GM18907 (cell line): ENCODE results near the gene GRK6.

Experiments used
- ATAC-seq: cut with Tn5 transposase; IDR thresholded peaks from one replicate; pipeline ENCODE4 v1.9.1; 2021; ENCODE audit warnings: mild to moderate bottlenecking, moderate library complexity; ENCODE audit not compliant: unreplicated experiment

Gene GRK6

GRCh38 chr5:177450667-177451424 is 24.4 kb downstream of the GRK6 start:
- ATAC-seq: no peak

GRCh38 chr5:177452688-177453638 is 26.5 kb downstream of the GRK6 start:
- ATAC-seq: no peak

GRCh38 chr5:177453852-177454396 is 27.4 kb downstream of the GRK6 start:
- ATAC-seq: peak; percentile 7

- ATAC-seq: peak; percentile 47
Measured at GRCh38 chr5:177454397-177455035, 28.0 kb downstream of the GRK6 start.

- ATAC-seq: peak; percentile 60
Measured at GRCh38 chr5:177455036-177455660, 28.7 kb downstream of the GRK6 start.

GRCh38 chr5:177455661-177456590 is 29.4 kb downstream of the GRK6 start:
- ATAC-seq: peak; percentile 15

- no peak for ATAC-seq
Measured at GRCh38 chr5:177456591-177456964, 30.1 kb downstream of the GRK6 start.

GRCh38 chr5:177456976-177457851 is 30.7 kb downstream of the GRK6 start:
- ATAC-seq: peak; percentile 41

- no peak for ATAC-seq
Measured at GRCh38 chr5:177457852-177458681, 31.6 kb downstream of the GRK6 start.

- ATAC-seq: no peak
Measured at GRCh38 chr5:177458912-177459350, 32.5 kb downstream of the GRK6 start.

GRCh38 chr5:177459357-177459756 is 32.9 kb downstream of the GRK6 start:
- ATAC-seq: no peak

GRCh38 chr5:177459819-177460628 is 33.5 kb downstream of the GRK6 start:
- ATAC-seq: no peak

GRCh38 chr5:177462021-177462670 is 35.7 kb downstream of the GRK6 start:
- no peak for ATAC-seq

GRCh38 chr5:177465044-177465443 is 38.6 kb downstream of the GRK6 start:
- no peak for ATAC-seq

- no peak for ATAC-seq
Measured at GRCh38 chr5:177466861-177467260, 40.4 kb downstream of the GRK6 start.

- ATAC-seq: no peak
Measured at GRCh38 chr5:177467436-177467835, 41.0 kb downstream of the GRK6 start.
